ENCODE results near the gene ZNF248.

The ZNF248 gene

DNA sequence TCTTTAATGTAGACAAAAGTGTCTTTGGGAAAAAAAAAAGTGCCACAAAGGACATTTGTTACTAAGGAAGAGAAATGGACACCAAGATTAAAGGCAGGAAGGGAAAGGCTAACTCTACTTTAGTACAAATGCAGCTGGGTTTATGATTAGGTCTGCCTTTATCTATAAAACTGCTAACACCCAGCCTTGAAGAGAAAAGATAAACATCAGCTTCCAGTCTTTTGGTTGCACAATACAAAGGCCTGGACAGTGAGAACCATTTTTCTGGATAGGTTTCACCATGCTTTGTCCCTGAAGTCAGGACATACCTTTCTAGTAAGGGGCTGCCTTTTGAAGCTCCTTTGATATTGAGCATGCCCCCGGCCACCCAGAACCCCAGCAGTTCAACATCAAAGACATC, 45.1 kb downstream of the ZNF248 start:
- TF ChIP-seq, protein P1, sequence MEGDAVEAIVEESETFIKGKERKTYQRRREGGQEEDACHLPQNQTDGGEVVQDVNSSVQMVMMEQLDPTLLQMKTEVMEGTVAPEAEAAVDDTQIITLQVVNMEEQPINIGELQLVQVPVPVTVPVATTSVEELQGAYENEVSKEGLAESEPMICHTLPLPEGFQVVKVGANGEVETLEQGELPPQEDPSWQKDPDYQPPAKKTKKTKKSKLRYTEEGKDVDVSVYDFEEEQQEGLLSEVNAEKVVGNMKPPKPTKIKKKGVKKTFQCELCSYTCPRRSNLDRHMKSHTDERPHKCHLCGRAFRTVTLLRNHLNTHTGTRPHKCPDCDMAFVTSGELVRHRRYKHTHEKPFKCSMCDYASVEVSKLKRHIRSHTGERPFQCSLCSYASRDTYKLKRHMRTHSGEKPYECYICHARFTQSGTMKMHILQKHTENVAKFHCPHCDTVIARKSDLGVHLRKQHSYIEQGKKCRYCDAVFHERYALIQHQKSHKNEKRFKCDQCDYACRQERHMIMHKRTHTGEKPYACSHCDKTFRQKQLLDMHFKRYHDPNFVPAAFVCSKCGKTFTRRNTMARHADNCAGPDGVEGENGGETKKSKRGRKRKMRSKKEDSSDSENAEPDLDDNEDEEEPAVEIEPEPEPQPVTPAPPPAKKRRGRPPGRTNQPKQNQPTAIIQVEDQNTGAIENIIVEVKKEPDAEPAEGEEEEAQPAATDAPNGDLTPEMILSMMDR (IDR thresholded peaks at IDR 0.05; ENCODE audit: control insufficient read depth, insufficient read depth, low read depth, low read length, missing control alignments): no peak
- no peak for DNase-seq (ENCODE audit: low read depth)
- H3K4me3 ChIP-seq (ENCODE audit: control insufficient read depth, low read depth, low read length): no peak overlapping the region

DNA sequence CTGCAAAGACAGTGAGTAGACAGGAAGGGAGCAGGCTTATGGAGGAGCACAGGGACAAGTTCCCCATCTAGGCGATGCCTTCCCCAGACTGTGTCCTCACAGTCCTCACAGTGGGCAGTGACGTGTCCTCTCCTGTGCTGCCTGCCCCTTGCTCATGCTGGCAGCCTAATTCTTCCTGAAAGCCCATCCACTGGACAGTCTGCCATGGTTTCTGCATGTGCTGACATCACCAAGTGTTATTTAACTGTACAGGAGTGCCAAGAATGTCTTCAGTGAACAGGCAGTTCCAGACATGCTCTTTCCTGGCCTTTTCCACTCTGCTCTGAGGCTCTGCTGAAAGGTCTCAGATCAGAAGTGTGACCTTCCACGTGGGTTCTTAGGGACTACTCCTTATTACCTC, 54.1 kb downstream of the ZNF248 start:
- H3K4me3 ChIP-seq (ENCODE audit: control insufficient read depth, low read depth, low read length): no peak overlapping the region
- DNase-seq (ENCODE audit: low read depth): no peak
- TF ChIP-seq, protein P1 (IDR thresholded peaks at IDR 0.05; ENCODE audit: control insufficient read depth, insufficient read depth, low read depth, low read length, missing control alignments): no peak

DNA sequence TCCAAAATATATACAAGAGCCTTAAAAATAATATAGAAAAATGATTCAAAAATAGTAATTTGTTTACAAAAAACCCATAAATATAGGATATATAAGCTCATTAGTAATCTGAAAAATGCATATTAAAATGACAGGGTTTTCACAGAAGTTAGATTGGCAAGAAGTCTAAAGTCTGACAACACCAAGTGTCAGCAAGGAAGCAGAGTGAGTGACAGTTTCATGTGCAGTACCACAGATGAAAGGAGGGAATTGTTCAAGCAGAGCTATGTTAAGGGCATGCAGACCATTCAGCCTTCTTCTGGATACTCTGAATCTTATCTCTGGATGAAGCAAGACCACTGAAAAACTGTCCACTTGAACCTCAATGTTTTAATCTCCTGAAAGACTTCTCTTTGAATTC, 55.9 kb downstream of the ZNF248 start:
- TF ChIP-seq, protein P1 (IDR thresholded peaks at IDR 0.05; ENCODE audit: control insufficient read depth, insufficient read depth, low read depth, low read length, missing control alignments): no peak

DNA sequence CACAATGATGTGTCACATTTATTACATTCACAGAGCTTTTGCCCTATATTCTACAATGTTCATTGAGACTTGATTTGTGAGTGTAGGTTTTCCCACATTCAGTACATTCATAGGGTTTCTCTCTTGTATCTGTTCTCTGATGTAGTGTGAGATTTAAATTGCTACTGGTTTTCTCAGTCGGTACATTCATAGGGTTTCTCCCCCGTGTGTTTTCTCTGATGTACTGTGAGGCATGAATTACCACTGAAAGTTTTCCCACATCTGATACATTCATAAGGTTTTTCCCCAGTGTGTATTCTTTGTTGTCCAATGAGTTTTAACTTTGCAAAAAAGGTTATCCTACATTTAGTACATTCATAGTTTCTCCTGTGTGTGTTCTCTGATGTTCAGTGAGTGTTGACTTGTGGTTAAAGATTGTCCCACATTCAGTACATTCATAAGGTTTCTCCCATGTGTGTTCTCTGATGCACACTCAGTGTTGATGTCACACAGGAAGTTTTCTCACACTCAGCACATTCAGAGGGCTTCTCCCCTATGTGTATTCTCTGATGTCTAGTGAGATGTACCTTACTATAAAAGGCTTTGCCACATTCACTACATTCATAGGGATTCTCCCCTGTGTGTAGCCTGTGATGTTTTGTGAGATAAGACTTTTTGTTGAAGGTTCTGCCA, 63.0 kb downstream of the ZNF248 start:
- no peak overlapping the region for H3K4me3 ChIP-seq (ENCODE audit: control insufficient read depth, low read depth, low read length)
- DNase-seq (ENCODE audit: low read depth): no peak
- TF ChIP-seq, protein P1 (IDR thresholded peaks at IDR 0.05; ENCODE audit: control insufficient read depth, insufficient read depth, low read depth, low read length, missing control alignments): no peak

More for the DNA sequence above, 55.9 kb downstream of the ZNF248 start:
- DNase-seq (ENCODE audit: low read depth): no peak
- H3K4me3 ChIP-seq (ENCODE audit: control insufficient read depth, low read depth, low read length): no peak overlapping the region

DNA sequence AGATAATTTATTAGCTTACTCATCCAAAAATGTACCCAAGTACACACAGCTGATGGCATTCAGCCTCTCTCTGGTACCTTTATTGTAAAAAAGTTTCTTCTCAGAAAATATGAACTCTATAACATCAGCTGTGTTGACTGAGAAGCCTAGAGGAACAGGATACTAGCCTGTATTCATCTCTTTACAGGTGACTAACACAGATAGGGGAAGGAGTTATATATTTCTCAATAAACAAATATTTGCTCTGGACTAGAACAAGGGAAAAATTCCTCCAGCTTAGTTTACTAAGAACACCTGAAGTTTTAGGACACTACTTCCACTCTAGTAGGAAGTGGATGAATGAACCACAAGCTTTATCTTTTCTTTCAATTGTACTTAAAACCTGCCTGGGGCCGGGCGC, 67.8 kb downstream of the ZNF248 start:
- no peak for DNase-seq (ENCODE audit: low read depth)
- TF ChIP-seq, protein P1 (IDR thresholded peaks at IDR 0.05; ENCODE audit: control insufficient read depth, insufficient read depth, low read depth, low read length, missing control alignments): no peak
- H3K4me3 ChIP-seq (ENCODE audit: control insufficient read depth, low read depth, low read length): no peak overlapping the region

DNA sequence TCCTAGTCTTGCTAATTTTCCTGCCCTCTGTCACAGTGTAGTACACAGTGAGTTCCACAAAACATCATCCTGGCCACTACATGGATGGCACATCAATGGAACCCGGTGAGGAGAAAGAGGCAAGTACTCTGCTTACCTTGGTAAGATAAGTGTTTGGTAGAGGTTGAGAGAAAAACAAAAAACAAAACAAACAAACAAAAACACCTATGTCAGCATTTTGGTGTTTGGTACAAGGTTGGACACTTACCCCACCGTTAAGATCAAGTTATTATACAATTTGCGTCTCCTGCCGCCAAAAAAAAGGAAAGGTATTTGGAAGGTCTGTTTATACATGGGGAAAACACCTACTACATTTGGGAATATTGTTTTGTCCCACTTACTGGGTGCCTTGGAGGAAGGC, 72.7 kb downstream of the ZNF248 start:
- TF ChIP-seq, protein P1 (IDR thresholded peaks at IDR 0.05; ENCODE audit: control insufficient read depth, insufficient read depth, low read depth, low read length, missing control alignments): no peak
- no peak overlapping the region for H3K4me3 ChIP-seq (ENCODE audit: control insufficient read depth, low read depth, low read length)
- DNase-seq (ENCODE audit: low read depth): no peak

Data from AG09309 (cell line).